GM12878 (cell line): ENCODE results near the gene GET3. TPM values are rescaled to one million over a fixed set of nuclear protein-coding genes. Genes with fewer than 3 reads are reported as not detected.

Experiments
- ATAC-seq: fragments of 200-7000 bp; cut with Tn5 transposase; 3 replicates; pipeline ENCODE4 v1.9.1; 2020; ENCODE audit warnings: mild to moderate bottlenecking, moderate library complexity
- BruUV-seq: library from RNA; stranded (reverse); fragments of 400-500 nt; replicated peaks from 2 replicates; lab custom pipeline; 2021; lab: Mats Ljungman, UMichigan
- CTCF ChIA-PET: fragments of 300-600 bp; sonication (Branson Sonifier 250); formaldehyde crosslinking; extraction: SDS; loops from one replicate; lab custom pipeline; 2021; ENCODE audit warnings: inconsistent platforms; lab: Yijun Ruan, JAX
- POLR2A ChIA-PET: fragments of 350-600 bp; formaldehyde crosslinking; extraction: SDS; loops from one replicate; lab custom pipeline; 2021; ENCODE audit warnings: inconsistent platforms; lab: Charles Lee
- RAD21 ChIA-PET: fragments of 300-600 bp; sonication (Branson Sonifier 250); formaldehyde crosslinking; loops from one replicate; lab custom pipeline; 2023; ENCODE audit warnings: antibody characterized with exemption; ENCODE audit not compliant: unreplicated experiment; lab: Charles Lee
- SMC1A ChIA-PET: fragments of 300-600 bp; sonication (Branson Sonifier 250); formaldehyde crosslinking; loops from one replicate; lab custom pipeline; 2023; ENCODE audit not compliant: unreplicated experiment, uncharacterized antibody; lab: Charles Lee
- DNase-seq: peaks from one replicate; pipeline ENCODE4 v3.0.0-alpha.2; 2011; ENCODE audit warnings: low read depth, low spot score
- FAIRE-seq: peaks from 3 replicates; lab custom pipeline; 2011; peaks lifted over from hg19 to GRCh38; lab: Jason Lieb, UNC
- H2AFZ ChIP-seq: 2 replicates; pipeline ENCODE4 v1.6.0; 2011; ENCODE audit warnings: low read depth, low read length, control low read depth; ENCODE audit not compliant: control insufficient read depth
- H3K27ac ChIP-seq: 2 replicates; pipeline ENCODE4 v1.5.1; 2011; ENCODE audit warnings: control low read depth; ENCODE audit not compliant: control insufficient read depth, insufficient read depth
- H3K27me3 ChIP-seq, 2 experiments: replicated peaks in 1 of 2; 2 replicates each; pipeline versions ENCODE4 v1.6.0 to v1.6.1; 2011; ENCODE audit warnings: low read length in 1 of 2; ENCODE audit not compliant: control insufficient read depth in 2 of 2, insufficient read depth in 2 of 2
- H3K36me3 ChIP-seq, 2 experiments: 2 replicates each; pipeline ENCODE4 v1.5.1; 2011; ENCODE audit warnings: low read length in 1 of 2; ENCODE audit not compliant: control insufficient read depth in 2 of 2, insufficient read depth in 2 of 2
- H3K4me1 ChIP-seq: 2 replicates; pipeline ENCODE4 v1.6.1; 2011; ENCODE audit warnings: mild to moderate bottlenecking, low read length, moderate library complexity, mixed read lengths; ENCODE audit not compliant: control insufficient read depth, insufficient read depth
- H3K4me2 ChIP-seq: 2 replicates; pipeline ENCODE4 v1.6.0; 2011; ENCODE audit warnings: control low read depth; ENCODE audit not compliant: control insufficient read depth, insufficient read depth
- H3K4me3 ChIP-seq: fragments of 200-600 bp; sonication (generic); 2 replicates; pipeline ENCODE4 v1.5.1; 2016
- H3K79me2 ChIP-seq: 2 replicates; pipeline ENCODE4 v1.6.0; 2011; ENCODE audit warnings: low read length; ENCODE audit not compliant: control insufficient read depth, insufficient read depth
- H3K9ac ChIP-seq: 2 replicates; pipeline ENCODE4 v1.8.0; 2011; ENCODE audit warnings: low read length, control low read depth, mixed read lengths; ENCODE audit not compliant: control insufficient read depth, insufficient read depth
- H3K9me3 ChIP-seq: replicated peaks from 3 replicates; pipeline ENCODE4 v1.5.1; 2011; ENCODE audit warnings: mild to moderate bottlenecking, low read length; ENCODE audit not compliant: control insufficient read depth, insufficient read depth
- H4K20me1 ChIP-seq: 2 replicates; pipeline ENCODE4 v1.6.0; 2011; ENCODE audit not compliant: control insufficient read depth, insufficient read depth
- BCL11A ChIP-seq: IDR thresholded peaks from 2 replicates; pipeline ENCODE4 v1.6.1; 2011; ENCODE audit warnings: low read depth, low read length
- CBX5 ChIP-seq: sonication (generic); IDR thresholded peaks from 2 replicates; pipeline ENCODE4 v1.6.1; 2016; ENCODE audit warnings: low read depth, moderate library complexity, mild to moderate bottlenecking, inconsistent platforms
- CHD1 ChIP-seq: IDR thresholded peaks from 2 replicates; pipeline ENCODE4 v1.6.1; 2012; ENCODE audit warnings: low read depth, low read length, improper control_type of control experiment
- MYC ChIP-seq: IDR thresholded peaks from 2 replicates; pipeline ENCODE4 v1.6.1; 2011; ENCODE audit warnings: mild to moderate bottlenecking, low read length, moderate library complexity, inconsistent platforms; ENCODE audit not compliant: insufficient read depth, insufficient replicate concordance, insufficient read length, severe bottlenecking
- NFYA ChIP-seq: IDR thresholded peaks from 2 replicates; pipeline ENCODE4 v1.6.1; 2011; ENCODE audit warnings: low read depth, mild to moderate bottlenecking, low read length, improper control_type of control experiment, borderline replicate concordance
- PAX5 ChIP-seq: IDR thresholded peaks from 2 replicates; pipeline ENCODE4 v1.6.1; 2011; ENCODE audit warnings: low read depth, low read length, borderline replicate concordance
- POU2F2 ChIP-seq: IDR thresholded peaks from 3 replicates; pipeline ENCODE4 v1.6.1; 2011; ENCODE audit warnings: low read depth, mild to moderate bottlenecking, low read length, borderline replicate concordance
- RAD51 ChIP-seq: fragments of 450-650 bp; IDR thresholded peaks from 2 replicates; pipeline ENCODE4 v1.6.1; 2016; ENCODE audit warnings: moderate library complexity, mild to moderate bottlenecking, inconsistent platforms
- SRF ChIP-seq, 2 experiments: IDR thresholded peaks; 2 replicates each; pipeline ENCODE4 v1.6.1; 2011; ENCODE audit warnings: low read depth in 2 of 2, low read length in 2 of 2, mild to moderate bottlenecking in 1 of 2, moderate library complexity in 1 of 2
- STAT3 ChIP-seq: IDR thresholded peaks from 2 replicates; pipeline ENCODE4 v1.6.1; 2011; ENCODE audit warnings: low read depth, low read length, improper control_type of control experiment
- SUPT20H ChIP-seq: IDR thresholded peaks from 2 replicates; pipeline ENCODE4 v1.6.1; 2011; ENCODE audit warnings: low read depth, mild to moderate bottlenecking, low read length, moderate library complexity, borderline replicate concordance; ENCODE audit not compliant: control insufficient read depth
- TAF1 ChIP-seq: IDR thresholded peaks from 2 replicates; pipeline ENCODE4 v1.6.1; 2011; ENCODE audit warnings: mild to moderate bottlenecking, low read depth, low read length, borderline replicate concordance
- TCF12 ChIP-seq: IDR thresholded peaks from 2 replicates; pipeline ENCODE4 v1.6.1; 2011; ENCODE audit warnings: low read depth, mild to moderate bottlenecking, low read length
- ZNF384 ChIP-seq: IDR thresholded peaks from 2 replicates; pipeline ENCODE4 v1.6.1; 2012; ENCODE audit warnings: low read depth, mild to moderate bottlenecking, low read length, improper control_type of control experiment, borderline replicate concordance
- WGBS: methylation state at CpG from one replicate; pipeline ENCODE4 v1.1.6; 2016; ENCODE audit warnings: low lambda C conversion rate; ENCODE audit not compliant: insufficient replicate concordance, insufficient coverage; ENCODE audit errors: missing lambda C conversion rate; 5-methylcytosine and 5-hydroxymethylcytosine counted together
- in situ Hi-C: fragments of 300-500 bp; cut with MboI; formaldehyde crosslinking; loops from 9 replicates; pipeline ENCODE4 v1.14.3; 2018; ENCODE audit warnings: mixed read lengths
- intact Hi-C: fragments of 100-400 bp; cut with micrococcal nuclease; formaldehyde crosslinking; loops from one replicate; pipeline ENCODE4 v1.14.2; 2022; ENCODE audit not compliant: unreplicated experiment
- polyA plus RNA-seq, 11 experiments: library from polyadenylated mRNA; depleted of rRNA in 4 of 11; unstranded in 6 of 11; stranded (reverse) in 5 of 11; fragments of >200 nt; fragmentation: Nextera tagmentation in 4 of 11; fragmentation: Illumina TruSeq in 1 of 11; extraction: Ambion mirVana in 4 of 11; extraction: Trizol in 1 of 11; gene quantifications; 1 replicate in 1 of 11; 2 replicates in 10 of 11; pipeline versions ENCODE4 v1.2.1 to v1.2.3, GENCODE V29; 2011 to 2016; ENCODE audit warnings: inconsistent platforms in 2 of 11, missing spikeins in 2 of 11, low read depth in 1 of 11
- total RNA-seq, 4 experiments: library from RNA; depleted of rRNA in 3 of 4; stranded (reverse); fragments of >200 nt in 3 of 4; fragmentation: Illumina TruSeq in 1 of 4; extraction: Trizol in 1 of 4; gene quantifications; 2 replicates each; pipeline versions ENCODE4 v1.2.1 to v1.2.3, GENCODE V29; 2013 to 2021
- TF ChIP-seq, protein P1 (sequence below): fragments of 450-650 bp; IDR thresholded peaks from 2 replicates; pipeline ENCODE4 v1.6.1; 2016; ENCODE audit warnings: mild to moderate bottlenecking

The GET3 gene
- total and polyA plus RNA-seq, 10 of the 15 experiments (the other 5 are each of a cell fraction or from before 2014, with no cell fraction given) = 14.5 to 144 (median 97.2) TPM

DNA sequence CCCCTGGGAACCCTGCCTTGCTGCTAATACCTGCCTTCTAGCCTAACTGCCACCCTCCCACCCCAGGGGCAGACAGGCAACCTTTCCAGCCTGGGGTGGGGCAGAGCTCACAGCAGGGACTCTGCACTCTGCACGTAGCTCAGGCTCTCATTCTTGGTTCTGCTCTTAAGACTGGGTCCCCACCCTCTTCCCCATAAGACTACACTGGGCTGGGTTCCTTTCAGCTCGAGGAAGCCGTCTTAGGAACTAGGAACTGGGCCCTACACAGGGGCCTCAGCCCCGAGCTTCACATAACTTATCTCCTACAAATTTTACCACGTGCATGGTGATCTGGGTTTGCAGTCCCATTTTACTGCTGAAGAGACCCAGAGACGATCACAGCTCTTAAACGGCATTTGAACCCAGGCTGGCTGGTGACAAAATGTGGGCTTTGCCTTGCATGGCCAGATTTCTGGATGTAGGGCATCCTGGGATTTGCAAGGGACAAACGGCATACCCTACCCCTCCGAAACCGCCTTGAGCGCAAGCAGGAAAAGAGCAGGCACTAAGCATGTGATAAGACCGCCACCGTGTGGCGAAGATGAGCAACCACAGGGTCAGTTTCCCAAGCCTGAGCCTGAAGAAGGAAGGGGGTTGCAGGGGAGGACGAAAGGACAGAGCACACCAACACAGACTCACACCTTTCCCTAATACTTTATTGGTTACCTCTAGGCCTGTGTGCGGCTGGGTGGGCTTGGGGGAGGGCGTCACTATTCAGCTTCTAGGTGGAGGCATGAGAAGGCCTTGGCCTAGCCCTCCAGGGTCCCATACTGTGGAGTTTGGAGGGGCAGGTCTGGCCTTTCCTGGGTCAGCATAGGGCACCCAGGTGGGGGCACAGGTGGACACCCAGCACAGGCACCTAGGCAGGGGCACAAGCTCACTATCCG lies 59.1 kb downstream of the GET3 start (continued):
- TF ChIP-seq ZNF384 (no peak), SRF (IDR thresholded peaks at IDR 0.05; ENCODE audit: low read depth in 2 of 2, low read length in 2 of 2) (no peak), NFYA (no peak), TCF12 (no peak), MYC (no peak), POU2F2 (peak; percentile 71; the same call in 2 of the 3 replicates), PAX5 (no peak), CBX5 (no peak)
- TF ChIP-seq, protein P1, sequence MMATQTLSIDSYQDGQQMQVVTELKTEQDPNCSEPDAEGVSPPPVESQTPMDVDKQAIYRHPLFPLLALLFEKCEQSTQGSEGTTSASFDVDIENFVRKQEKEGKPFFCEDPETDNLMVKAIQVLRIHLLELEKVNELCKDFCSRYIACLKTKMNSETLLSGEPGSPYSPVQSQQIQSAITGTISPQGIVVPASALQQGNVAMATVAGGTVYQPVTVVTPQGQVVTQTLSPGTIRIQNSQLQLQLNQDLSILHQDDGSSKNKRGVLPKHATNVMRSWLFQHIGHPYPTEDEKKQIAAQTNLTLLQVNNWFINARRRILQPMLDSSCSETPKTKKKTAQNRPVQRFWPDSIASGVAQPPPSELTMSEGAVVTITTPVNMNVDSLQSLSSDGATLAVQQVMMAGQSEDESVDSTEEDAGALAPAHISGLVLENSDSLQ = no peak

DNA sequence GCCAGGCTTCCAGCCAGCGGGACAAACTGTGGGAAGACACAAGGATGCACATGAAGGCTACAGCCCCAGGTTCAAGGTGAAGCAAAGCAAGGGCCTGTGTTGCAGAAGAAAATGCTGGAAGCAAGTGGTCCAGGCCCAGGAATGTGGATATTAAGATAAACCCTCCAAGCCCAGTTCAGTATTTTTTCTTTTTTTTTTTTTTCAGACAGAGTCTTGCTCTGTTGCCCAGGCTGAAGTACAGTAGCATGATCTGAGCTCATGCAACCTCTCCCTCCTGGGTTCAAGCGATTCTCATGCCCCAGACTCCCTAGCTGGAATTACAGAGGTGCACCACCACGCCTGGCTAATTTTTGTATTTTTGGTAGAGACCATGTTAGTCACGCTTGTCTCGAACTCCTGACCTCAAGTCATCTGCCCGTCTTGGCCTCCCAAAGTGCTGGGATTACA lies 59.9 kb downstream of the GET3 start:
- intact Hi-C loops = no loop called here
- H2AFZ ChIP-seq = no peak overlapping the region
- H3K27me3 ChIP-seq = no peaks in the 10 kb centered on the region
- in situ Hi-C loops = loop anchor here (5.0 kb wide), 1 partner anchor 35 kb away; no protein-coding TSS in a partner anchor
- peaks cover 23% of the 10 kb centered on the region for H3K4me1 ChIP-seq
- no TSS peak for BruUV-seq
- no peak overlapping the region for H3K27ac ChIP-seq
- no peak for ATAC-seq
- peaks cover 28% of the 10 kb centered on the region for H3K79me2 ChIP-seq
- SMC1A ChIA-PET = interaction anchor here (0.6 to 11.5 kb wide), 8 partner anchors 17 to 999 kb away, joined by 3 to 240 read pairs (median 20); no protein-coding TSS in a partner anchor
- H4K20me1 ChIP-seq = no peaks in the 10 kb centered on the region
- POLR2A ChIA-PET = interaction anchor here (1.2 to 8.2 kb wide), 2 partner anchors 18 to 63 kb away, joined by 10 to 303 read pairs; partner anchors contain the start of genes HOOK2 and TRIR
- RAD21 ChIA-PET = interaction anchor here (1.7 to 11.4 kb wide), 6 partner anchors 9 to 37 kb away, joined by 5 to 303 read pairs (median 20); partner anchors contain the start of genes HOOK2 and RNASEH2A
- H3K4me2 ChIP-seq = no peak overlapping the region
- FAIRE-seq = no peak
- no peak overlapping the region for H3K4me3 ChIP-seq
- TF ChIP-seq STAT3 = no peak
- TF ChIP-seq TAF1 = no peak
- TF ChIP-seq CHD1 = no peak
- TF ChIP-seq SUPT20H = no peak
- TF ChIP-seq RAD51 = no peak
- no peak for TF ChIP-seq BCL11A
- TF ChIP-seq, all 136 proteins: peak for 0
- 59% methylated on average over 6 of the region's 6 CpGs for WGBS
- Histone ChIP-seq H3K9me3 (no peaks in the 10 kb centered on the region; the same call in 2 of the 3 replicates), H3K36me3 (peaks cover 0 to 1% of the 10 kb centered on the region in 2 experiments; a peak in 2 of 4 replicates), H3K9ac (no peak overlapping the region)
- CTCF ChIA-PET = interaction anchor here (1.0 to 12.9 kb wide), 12 partner anchors 10 to 809 kb away, joined by 3 to 537 read pairs (median 6); partner anchors contain the start of genes DNASE2, GET3 and HOOK2
- no peak for DNase-seq
